GDM1 (cell line): ENCODE data around the gene GAS7.
"Not testable (repeated sequence)": the region's sequence is repeated elsewhere in the genome, so short reads cannot be mapped to it uniquely, and the experiment has no call there.

Experiments
- DNase-seq: peaks from one replicate; lab custom pipeline; 2025; lab: John Stamatoyannopoulos, UW

GAS7 gene

DNA sequence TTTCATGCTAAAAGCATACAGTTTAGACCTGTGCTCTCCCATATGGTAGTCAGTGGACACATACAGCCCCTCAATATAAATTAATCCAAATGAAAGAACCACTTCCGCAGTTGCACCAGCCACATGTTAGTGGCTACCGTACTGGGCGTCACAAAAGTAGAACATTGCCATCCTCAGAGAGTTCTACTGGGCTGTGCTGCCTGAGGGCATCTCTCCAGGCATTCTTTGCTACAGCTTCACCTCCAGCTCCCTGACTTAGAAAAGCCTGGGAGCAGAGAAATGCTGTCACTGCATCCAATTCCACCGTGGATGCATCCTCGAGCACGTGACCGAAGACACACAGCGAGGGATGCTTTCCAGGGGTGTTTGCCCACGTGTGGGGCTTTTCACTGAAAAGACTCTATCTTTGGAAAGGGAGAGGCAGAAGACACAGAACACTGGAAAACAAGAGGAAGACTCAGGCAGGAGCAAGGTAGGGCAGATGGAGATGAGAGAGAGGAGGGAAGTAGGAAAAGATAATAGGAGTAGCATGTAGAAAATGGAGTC is 86.4 kb downstream of the GAS7 start:
- DNase-seq: no peak

DNA sequence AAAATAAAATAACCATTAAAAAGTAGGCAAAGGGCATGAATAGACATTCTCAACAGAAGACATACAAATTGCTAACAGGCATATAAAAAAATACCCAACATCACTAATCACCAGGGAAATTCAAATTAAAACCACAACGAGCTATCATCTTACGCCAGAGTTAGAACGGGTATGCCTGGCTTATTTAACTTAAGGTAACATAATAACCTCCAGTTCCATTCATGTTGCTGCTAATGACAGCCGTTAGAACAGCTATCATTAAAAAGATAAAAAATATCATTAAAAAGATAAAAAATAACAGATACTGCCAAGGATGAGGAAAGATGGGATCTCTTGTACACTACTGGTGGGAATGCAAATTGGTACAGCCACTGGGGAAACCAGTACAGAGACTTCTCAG is 89.3 kb downstream of the GAS7 start:
- no peak for DNase-seq

DNA sequence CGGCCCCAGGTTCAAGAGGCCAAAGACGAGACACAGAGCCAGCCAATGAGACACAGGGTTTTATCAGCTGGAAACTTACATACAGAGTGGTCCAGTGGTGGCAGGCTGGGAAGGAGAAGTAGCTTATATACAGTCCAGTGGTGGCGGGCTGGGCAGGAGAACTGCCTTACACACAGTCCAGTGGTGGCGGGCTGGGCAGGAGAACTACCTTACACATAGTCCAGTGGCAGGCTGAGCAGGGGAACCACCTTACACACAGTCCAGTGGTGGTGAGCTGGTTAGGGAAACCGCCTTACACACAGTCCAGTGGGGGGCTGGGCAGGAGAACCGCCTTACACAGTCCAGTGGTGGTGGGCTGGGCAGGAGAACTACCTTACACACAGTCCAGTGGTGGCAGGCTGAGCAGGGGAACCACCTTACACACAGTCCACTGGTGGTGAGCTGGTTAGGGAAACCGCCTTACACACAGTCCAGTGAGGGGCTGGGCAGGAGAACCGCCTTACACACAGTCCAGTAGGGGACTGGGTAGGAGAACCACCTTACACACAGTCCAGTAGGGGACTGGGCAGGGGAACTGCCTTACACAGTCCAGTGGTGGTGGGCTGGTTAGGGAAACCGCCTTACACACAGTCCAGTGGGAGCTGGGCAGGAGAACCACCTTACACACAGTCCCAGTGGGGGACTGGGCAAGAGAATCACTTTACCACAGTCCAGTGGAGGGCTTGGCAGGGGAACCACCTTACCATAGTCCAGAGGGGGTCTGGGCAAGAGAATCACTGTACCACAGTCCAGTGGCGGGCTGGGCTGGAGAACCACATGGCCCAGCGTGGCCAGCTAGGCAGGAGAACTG is 90.9 kb downstream of the GAS7 start:
- DNase-seq: no peak

DNA sequence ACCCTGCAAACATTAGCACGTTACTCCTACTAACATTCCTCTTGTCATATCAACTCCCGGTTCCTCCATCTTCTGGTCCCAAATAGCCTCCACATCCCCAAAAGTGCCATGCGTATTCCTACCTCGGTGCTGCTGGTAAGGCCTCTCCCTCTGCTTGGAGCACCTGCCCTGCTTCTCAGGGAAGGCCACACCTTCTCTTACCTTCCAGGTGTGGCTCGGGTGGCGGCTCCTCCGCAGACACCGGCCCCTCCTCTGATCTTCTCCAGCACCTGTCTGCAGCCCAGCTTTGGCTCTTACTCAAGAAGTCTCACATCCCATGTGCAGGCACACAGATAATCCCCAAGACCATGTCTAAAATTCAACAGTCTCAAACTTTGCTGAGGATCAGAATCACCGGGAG is 92.3 kb downstream of the GAS7 start:
- no peak for DNase-seq

DNA sequence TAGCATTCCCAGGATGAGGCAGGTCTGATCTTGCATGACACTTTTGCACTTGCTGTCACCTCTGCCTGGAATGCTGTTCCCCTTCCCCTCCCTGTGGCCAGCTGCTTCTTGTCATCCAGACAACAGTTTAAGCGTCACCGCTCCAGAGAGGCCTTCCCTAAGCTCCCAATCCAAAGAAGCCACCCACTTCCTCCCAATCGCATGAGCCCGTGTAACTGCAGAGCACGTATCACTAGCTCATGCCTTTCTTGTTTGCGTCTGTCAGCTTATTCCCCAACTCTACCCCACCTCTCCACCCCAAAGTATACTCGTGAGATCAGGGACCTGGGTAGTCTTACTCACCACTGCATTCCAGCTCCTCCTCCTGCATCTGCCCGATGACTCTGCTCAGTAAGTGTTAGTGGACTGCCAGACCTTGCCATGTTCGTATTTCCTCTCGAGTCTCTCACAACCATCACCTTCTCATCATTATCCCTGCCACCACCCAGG is 92.8 kb downstream of the GAS7 start:
- DNase-seq: no peak

DNA sequence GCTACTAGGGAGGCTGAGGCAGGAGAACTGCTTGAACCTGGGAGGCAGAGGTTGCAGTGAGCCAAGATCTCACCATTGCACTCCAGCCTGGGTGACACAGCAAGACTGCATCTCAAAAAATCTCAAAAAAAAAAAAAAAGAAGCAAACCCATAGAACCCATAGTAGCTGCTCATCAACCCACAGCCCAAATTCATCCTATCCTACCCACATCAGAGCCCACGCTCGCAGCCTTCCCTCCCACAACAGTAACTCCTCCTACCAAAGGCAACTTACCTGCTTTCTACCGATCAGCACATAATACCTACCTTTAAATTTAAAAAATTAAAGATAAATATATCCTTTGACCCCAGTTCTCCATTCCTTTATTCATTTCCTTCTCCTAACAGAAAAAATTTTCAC is 94.7 kb downstream of the GAS7 start:
- no peak for DNase-seq

DNA sequence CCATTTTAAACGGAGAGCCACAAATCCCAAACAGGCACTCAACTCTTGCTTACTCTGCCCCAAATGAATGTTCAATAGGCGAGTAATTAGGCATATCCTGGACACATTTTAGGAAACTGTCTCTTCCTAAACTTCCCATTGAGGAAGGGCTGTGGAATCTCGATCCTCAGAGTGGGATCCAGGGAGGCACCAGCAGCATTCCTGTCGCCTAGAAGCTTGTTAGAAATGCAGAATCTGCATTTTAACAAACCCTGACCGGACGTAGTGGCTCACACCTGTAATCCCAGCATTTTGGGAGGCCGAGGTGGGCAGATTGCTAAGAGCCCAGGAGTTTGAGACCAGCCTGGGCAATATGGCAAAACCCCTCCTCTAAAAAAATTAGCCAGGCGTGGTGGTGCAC is 95.6 kb downstream of the GAS7 start:
- no peak for DNase-seq

DNA sequence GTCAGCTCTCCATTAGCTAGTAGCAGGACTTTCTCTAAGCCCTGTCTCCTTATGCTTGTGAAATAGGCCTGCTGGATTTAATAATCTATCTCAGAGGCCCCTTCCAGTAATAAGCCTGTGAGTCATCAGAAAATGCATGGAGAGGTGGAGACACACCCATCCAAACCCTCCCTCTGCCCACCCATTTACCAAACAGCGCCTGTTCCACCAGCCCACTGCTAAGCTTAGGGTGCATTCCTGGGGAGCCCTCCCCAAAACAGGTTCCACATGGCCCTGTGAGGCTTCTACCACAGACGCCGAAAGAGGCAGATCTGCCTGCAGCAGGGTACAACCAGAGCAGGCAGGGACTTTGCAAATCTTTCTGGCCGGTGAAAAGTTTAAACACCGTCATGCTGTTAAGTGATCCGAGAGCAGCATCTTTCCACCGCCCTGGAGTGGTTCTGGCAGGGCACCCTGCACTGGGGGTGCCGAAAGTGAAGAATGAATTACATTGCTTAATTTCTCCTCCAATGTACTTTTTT is 99.3 kb downstream of the GAS7 start:
- DNase-seq: no peak

DNA sequence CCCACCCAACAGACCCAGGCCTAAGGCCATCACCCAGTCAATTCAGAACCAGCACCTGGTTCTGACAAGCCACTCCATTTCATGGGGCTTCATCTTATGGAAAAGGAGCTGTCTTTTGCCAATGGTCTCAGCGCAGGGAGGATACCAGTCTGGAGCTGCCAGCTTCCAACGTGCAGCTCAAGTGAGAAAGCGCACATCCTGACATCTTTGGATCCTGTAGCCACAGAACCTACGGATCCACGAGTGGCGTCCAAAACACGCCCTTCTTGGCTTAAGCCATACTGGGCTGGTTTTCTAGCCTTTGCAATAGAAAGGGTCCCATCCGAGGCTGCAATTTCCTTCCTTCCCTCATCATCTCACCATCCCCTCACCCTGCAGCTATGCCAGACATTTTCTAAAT is 101.8 kb downstream of the GAS7 start:
- no peak for DNase-seq

DNA sequence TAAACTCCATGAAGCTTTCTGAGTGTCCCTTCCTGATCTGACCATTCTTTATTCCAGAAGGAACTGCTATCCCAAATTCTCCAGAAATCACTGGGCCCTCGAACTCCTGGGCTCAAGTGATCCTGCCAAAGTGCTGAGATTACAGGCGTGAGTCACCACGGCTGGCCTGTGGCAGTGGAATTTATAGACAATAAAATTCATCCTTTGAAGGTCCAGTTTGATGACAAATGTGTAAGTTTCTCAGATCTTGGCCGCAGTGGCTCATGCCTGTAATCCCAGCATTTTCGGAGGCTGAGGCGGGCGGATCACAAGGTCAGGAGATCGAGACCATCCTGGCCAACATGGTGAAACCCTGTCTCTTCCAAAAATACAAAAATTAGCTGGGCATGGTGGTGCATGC is 103.1 kb downstream of the GAS7 start:
- DNase-seq: not testable (repeated sequence)

DNA sequence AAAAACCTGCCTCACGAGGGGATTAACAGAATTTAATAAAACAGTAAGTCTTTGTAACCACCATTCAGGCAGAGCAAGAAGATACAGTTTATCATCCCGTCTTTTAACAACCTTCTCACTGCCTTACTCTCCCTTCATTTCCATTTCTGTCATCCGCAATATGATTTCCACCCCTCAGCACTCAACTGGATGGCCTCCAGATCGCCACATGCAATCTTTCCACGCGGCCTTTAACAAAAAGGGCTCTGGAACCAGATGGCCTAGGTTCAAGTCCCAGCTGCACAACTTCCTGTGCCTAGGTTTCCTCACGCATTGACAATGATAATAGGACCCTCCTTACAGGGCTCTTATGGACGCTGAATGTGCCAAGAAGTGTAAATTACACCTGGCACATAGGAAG is 103.6 kb downstream of the GAS7 start:
- no peak for DNase-seq

DNA sequence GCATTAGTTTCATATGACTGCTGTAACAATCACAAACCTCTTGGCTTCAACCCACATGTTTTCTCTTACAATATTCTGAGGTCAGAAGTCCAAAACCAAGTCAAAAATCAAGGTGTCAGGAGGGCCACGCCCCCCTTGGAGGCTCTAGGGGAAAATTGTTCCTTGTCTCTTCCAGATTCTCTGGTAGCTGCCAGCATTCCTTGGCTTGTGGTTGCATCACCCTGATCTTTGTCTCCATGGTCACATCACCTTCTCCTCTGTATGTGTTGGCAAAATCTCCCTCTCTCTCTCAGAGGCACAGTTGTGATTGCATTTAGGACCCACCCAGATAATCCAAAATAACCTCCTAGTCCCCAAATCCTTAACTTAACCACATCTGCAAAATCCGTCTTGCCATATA is 105.8 kb downstream of the GAS7 start:
- no peak for DNase-seq

DNA sequence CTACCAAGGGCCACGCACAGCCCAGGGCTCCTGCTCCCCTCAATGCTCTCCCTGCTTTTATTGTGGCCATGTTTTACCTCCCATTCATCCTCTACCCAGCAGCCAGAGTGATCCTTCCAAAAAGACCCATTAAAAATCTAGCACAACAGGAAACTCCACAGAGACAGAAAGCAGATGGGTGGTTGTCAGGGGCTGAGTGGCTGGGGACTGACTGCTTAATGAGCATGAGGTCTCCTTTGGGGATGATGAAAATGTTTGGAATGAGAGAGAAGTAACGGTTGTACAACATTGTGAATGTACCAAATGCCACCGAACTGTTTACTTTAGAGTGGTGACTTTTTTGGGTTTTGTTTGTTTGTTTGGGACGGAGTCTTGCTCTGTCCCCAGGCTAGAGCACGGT is 107.4 kb downstream of the GAS7 start:
- no peak for DNase-seq

DNA sequence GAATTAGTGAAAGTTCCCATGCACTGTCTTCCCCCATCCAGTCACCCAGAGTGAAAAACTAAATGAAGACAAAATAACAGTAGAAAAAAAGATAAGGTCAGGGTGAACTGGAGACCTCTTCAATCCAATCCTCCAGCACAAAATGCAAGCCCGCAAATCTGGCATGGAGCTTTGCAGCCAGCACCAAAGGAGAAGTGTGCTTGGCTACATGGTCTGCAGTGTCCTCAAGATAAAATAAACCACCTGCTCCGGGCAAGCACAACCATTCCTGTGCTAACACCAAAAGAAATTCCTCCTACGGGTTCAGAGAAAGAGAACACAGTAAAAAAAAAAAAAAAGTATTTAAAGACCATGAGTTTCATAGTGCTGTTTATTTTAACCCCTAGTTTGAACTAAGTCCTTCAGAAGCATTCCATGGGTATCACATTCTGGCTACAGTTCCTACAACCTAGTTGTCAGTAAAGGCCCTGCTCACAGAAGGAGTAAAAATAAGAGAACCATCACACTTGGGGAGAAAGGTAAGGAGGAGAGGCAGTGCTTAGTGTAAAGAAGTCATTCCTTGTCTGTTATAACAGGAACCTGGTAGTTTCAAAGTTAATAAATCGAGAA is 109.1 kb downstream of the GAS7 start:
- no peak for DNase-seq

DNA sequence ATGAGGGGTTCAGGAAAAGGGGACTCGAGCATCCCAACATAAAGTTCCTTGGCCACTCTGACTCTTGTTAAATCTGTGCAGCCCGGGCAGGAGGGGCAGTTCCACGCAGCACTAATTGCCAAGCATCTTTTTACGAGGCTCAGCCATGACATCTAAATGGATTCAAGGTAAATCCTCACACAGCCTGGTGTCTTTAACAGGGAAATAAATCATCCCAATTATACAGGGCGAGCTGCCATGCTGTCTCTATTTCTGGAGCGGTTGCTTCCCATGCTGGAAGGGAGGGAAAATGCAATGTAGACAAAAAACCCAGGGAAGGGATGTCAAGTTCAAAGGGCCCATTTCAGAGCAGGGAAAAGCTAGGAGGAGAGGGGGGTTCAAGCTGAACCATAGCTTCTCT is 110.0 kb downstream of the GAS7 start:
- DNase-seq: no peak

DNA sequence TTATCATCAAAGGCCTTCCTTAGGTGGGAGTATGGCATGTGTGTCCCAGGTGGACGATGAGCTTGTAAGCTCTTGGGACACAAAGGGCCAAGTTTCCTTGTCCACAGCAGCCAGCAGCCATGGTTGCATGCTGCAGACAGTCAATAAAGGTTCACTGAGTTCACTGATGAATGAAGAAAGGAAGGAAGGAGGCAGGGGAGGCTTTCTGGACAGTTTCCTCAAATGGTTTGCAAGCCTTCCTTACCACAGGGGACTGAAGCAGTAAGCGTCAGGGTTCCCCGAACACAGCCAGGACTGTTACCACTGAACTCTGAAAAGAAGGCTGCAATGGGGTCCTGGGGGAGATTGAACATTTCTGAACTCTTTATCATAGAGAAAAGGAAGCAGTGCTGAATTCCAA is 111.1 kb downstream of the GAS7 start:
- peak; percentile 55 for DNase-seq

DNA sequence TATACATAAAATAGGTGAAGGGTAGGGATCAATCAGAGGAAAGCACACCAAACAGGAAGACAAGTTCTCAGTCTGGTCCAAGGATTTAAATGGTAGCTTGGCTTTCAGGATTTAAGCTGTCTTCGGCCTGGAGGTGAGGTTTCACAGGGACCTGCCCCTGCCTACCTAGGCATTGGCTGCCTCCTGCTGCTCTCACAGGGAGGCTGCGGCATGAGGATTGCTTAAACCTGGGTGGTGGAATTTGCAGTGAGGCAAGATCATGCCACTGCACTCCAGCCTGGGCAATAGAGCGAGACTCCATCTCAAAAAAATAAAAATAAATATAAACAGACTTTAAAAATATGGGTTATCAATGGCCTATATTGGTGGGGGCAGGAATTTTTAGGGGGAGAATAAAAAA is 114.5 kb downstream of the GAS7 start:
- no peak for DNase-seq

DNA sequence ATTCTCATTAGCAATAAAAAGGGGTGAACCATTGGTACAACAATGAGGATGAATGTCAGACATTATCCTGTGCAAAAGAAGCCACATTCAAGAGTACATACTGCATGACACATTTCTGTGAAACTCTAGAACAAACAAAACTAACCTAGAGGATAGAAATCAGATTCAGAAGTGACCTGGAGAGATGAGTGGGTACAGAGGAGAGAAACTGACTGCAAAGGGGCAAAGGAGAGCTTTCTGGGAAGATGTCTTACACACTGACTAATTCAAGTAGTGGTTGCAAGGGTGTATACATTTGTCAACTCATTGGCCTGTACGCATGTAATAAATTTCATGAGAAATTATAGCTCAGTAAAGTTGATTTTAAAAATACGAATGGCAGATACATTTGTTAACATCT is 115.6 kb downstream of the GAS7 start:
- no peak for DNase-seq

DNA sequence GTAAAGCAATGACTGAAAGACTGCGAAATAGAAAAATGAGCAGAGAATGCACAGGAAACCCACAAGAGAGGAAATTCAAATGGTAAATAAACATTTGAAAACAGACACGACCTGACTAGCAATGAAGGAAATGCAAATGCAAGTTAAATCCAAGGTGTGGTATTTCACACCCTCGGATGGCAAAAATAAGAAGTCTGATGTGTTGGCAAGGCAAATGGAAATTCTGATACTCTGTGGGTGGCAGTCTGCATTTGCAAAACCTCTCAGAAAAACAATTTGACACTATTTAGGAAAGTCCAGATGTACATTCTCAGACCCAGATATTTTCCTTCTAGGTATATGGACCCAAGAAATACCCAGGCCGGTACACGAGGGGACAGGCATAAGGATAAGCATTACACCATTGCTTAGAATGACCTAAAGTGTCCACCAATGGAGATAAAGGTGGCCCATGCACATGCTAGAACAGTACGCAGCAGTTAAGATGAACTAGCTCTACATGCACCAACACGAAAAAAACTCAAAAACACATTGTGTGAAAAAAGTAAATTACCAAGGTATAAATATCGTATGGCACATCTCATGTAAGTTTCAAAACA is 116.7 kb downstream of the GAS7 start:
- no peak for DNase-seq

DNA sequence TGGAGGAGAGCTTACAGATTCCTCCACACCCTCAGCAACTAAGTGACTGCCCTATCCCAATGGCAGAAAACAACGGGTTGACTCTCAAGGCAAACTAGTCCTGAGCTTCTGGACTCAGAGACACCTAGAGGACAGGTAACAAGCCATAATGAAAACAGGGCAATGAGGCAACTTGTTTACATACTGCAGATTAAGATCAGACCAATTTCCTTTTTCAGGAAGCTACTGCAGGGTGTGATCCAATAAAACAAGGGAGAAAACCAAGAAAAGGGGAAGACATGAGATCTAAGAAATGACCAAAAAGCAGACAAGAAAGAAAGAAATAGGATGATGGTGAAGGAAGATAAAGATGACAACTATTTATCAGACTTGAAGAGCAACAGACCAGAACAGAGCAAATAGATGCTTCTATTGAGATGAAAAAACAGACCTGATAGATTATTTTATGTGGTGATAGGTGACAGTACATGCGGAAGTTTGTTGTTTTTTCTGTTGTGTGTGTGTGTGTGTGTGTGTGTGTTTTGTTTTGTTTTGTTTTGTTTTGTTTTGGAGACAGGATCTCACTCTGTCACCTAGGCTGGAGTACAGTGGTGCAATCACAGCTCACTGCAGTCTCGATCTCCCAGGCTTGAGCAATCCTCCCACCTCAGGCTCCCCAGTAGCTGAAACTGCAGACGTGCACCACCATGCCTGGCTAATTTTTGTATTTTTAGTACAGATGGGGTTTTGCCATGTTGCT is 120.7 kb downstream of the GAS7 start:
- no peak for DNase-seq

DNA sequence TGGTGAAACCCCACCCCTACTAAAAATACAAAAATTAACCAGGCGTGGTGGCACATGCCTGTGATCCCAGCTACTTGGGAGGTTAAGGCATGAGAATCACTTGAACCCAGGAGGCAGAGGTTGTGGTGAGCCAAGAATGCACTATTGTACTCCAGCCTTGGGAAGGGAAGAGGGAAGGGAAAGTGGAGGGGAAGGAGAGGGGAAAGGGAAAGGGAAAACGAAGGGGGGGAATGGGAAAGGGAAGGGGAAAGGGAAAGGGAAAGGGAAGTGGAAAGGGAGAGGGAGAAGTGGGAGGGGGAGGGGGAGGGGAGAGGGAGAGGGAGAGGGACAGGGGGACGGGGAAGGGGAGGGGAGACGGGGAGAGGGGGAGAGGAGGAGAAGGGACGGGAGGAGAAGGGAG is 122.5 kb downstream of the GAS7 start:
- DNase-seq: no peak

DNA sequence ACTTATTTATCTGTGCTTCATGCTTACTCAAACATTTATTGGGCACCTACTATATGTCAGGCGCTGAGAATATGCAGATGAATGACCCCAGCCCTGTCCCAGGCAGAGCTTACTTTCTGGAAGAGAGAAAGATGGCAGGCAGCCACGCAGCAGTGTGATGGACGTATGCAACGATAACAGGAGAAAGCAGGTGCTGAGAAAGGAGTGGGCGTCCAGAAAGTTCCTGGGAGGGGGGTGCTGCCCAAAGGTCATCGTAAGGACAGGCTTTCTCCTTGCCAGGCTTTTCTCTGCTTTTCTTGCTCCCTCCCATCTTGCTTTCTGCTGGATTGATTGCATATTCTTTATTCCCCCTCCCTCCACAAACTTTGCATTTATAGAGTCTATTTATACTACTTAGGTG is 124.5 kb downstream of the GAS7 start:
- DNase-seq: no peak
